Left lung (tissue), 10 donors: ENCODE results near the gene SORCS3. TPM values are rescaled to one million over a fixed set of nuclear protein-coding genes. Genes with fewer than 3 reads are reported as not detected.
A peak's percentile ranks its signal among the peaks of the same experiment; 100 is the strongest.

Source experiments
- ATAC-seq: fragments of 200-7000 bp; cut with Tn5 transposase; one replicate; pipeline ENCODE4 v1.9.1; 2020; ENCODE audit warnings: moderate library complexity
- DNase-seq, 4 donors: peaks; one replicate each; pipeline ENCODE4 v3.0.0-alpha.2; 2013 to 2020
- H3K27ac ChIP-seq, 2 donors: fragments of 200-600 bp; sonication (generic) in 1 of 2; one replicate each; pipeline versions ENCODE4 v1.5.0 to v1.8.0; 2020 to 2021
- H3K27me3 ChIP-seq, 2 donors: fragments of 200-600 bp; sonication (generic) in 1 of 2; one replicate each; pipeline versions ENCODE4 v1.5.0 to v1.8.0; 2020 to 2021
- H3K36me3 ChIP-seq, 2 donors: fragments of 200-600 bp; sonication (generic) in 1 of 2; one replicate each; pipeline versions ENCODE4 v1.5.0 to v1.8.0; 2020 to 2021
- H3K4me1 ChIP-seq, 2 donors: fragments of 200-600 bp; one replicate each; pipeline ENCODE4 v1.8.0; 2021
- H3K4me3 ChIP-seq, 2 donors: fragments of 200-600 bp; sonication (generic) in 1 of 2; one replicate each; pipeline versions ENCODE4 v1.5.0 to v1.8.0; 2020 to 2021; ENCODE audit warnings: mild to moderate bottlenecking in 1 of 2
- H3K9me3 ChIP-seq, 2 donors: fragments of 200-600 bp; sonication (generic) in 1 of 2; one replicate each; pipeline versions ENCODE4 v1.5.0 to v1.8.0; 2020 to 2021
- intact Hi-C, 2 donors: fragments of 100-400 bp; cut with DNase I; formaldehyde crosslinking; loops; one replicate each; pipeline versions ENCODE4 v1.11.2 to v1.14.2; 2022
- polyA plus RNA-seq, 6 donors: library from polyadenylated mRNA; unstranded; fragments of 120-200 nt; gene quantifications; one replicate each; pipeline ENCODE4 v1.2.1, GENCODE V29; 2013; ENCODE audit not compliant: insufficient read length in 6 of 6
- total RNA-seq, 2 donors: library from RNA; stranded (reverse); fragmentation: NEBNext Ultra II Directional; extraction: Animal tissue kit (Norgen Biotek cat#: 25700); gene quantifications; one replicate each; pipeline ENCODE4 v1.2.1, GENCODE V29; 2021
- TF ChIP-seq, protein P1 (sequence below), 2 donors: fragments of 200-600 bp; sonication (generic) in 1 of 2; IDR thresholded peaks; one replicate each; pipeline versions ENCODE4 v1.5.0 to v1.8.0; 2021; ENCODE audit warnings: antibody characterized with exemption in 2 of 2
- donor health status: DM: no; HTN: yes; CAD: no.
- donor health status: DM: no; HTN: no; CAD: no.

The SORCS3 gene
- total and polyA plus RNA-seq, 8 donors = 0.05 to 0.24 (median 0.06) TPM; not detected in 2

DNA sequence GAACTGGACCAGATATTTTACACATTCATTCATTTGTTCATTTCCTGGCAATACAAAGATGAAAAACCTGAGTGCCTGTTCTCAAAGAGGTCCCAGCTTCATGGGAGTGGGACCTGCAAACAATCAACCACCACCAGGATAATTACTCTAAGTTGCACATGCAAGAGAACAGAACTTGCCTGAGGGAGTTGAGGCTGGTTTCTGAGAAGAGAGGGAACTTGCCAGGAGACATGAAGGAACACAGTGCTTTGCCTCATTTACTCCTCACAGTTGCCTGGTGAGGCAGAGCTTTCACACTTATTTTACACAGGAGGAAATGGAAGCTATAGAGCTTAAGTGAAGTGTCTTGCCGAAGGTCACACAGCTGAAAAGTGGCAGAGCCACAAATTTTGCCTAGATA is 170.1 kb downstream of the SORCS3 start:
- no peaks in the 10 kb centered on the region for H3K27me3 ChIP-seq
- no peaks in the 10 kb centered on the region for H3K9me3 ChIP-seq
- ATAC-seq = no peak
- no peaks in the 10 kb centered on the region for H3K36me3 ChIP-seq
- no peak overlapping the region for H3K27ac ChIP-seq
- intact Hi-C loops = no loop called here
- no peaks in the 10 kb centered on the region for H3K4me1 ChIP-seq
- no peak overlapping the region for H3K4me3 ChIP-seq
- no peak for DNase-seq
- TF ChIP-seq, protein P1, sequence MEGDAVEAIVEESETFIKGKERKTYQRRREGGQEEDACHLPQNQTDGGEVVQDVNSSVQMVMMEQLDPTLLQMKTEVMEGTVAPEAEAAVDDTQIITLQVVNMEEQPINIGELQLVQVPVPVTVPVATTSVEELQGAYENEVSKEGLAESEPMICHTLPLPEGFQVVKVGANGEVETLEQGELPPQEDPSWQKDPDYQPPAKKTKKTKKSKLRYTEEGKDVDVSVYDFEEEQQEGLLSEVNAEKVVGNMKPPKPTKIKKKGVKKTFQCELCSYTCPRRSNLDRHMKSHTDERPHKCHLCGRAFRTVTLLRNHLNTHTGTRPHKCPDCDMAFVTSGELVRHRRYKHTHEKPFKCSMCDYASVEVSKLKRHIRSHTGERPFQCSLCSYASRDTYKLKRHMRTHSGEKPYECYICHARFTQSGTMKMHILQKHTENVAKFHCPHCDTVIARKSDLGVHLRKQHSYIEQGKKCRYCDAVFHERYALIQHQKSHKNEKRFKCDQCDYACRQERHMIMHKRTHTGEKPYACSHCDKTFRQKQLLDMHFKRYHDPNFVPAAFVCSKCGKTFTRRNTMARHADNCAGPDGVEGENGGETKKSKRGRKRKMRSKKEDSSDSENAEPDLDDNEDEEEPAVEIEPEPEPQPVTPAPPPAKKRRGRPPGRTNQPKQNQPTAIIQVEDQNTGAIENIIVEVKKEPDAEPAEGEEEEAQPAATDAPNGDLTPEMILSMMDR (IDR thresholded peaks at IDR 0.05) = no peak

DNA sequence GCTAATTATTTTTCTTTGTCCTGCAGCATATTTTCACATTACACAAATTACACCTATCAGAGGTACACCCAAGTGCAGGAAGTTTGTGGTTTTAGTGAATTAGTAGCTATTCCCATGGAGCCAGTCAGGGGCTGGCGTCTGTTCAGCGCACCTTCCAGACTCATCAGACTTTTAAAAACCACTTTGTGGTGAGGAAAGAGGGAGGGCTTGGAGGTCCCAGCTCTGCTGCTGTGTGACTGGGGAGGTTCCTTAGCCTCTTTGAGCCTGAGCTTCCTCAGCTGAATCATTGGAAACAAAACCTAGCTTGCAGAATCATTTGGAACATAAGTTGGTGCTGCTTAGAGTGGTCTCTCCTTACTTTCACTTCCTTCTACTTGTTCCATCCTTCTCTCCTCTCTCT is 175.4 kb downstream of the SORCS3 start:
- TF ChIP-seq, protein P1 (IDR thresholded peaks at IDR 0.05) = no peak
- no peaks in the 10 kb centered on the region for H3K4me1 ChIP-seq
- H3K36me3 ChIP-seq = no peaks in the 10 kb centered on the region
- no peaks in the 10 kb centered on the region for H3K27me3 ChIP-seq
- no peak overlapping the region for H3K4me3 ChIP-seq
- intact Hi-C loops = no loop called here
- H3K27ac ChIP-seq = no peak overlapping the region
- ATAC-seq = no peak
- DNase-seq = no peak
- H3K9me3 ChIP-seq = no peaks in the 10 kb centered on the region

DNA sequence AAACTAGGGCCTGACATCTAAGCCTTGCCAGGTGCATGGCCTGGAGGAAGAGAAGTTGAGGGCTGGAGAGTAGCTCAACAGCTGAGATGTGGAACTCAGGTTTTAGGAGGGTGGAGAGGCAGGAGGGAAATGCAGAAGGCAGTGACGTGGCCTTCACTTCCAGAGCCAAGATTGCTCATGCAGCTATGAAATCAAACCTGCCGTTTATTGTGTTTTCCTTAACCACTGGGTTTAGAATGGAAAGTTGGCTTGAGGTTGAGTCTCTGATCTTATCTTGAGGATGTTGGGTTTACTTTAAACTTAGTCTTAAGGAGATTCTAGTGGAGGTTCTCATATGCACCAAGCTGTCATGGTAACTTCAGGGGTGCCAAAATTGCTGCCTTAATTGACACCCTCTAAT is 178.6 kb downstream of the SORCS3 start:
- DNase-seq = no peak
- intact Hi-C loops = no loop called here
- Histone ChIP-seq H3K4me3 (no peak overlapping the region), H3K9me3 (no peaks in the 10 kb centered on the region), H3K27ac (no peak overlapping the region), H3K27me3 (no peaks in the 10 kb centered on the region), H3K36me3 (no peaks in the 10 kb centered on the region), H3K4me1 (no peaks in the 10 kb centered on the region)
- no peak for ATAC-seq
- TF ChIP-seq, protein P1 (IDR thresholded peaks at IDR 0.05) = no peak

DNA sequence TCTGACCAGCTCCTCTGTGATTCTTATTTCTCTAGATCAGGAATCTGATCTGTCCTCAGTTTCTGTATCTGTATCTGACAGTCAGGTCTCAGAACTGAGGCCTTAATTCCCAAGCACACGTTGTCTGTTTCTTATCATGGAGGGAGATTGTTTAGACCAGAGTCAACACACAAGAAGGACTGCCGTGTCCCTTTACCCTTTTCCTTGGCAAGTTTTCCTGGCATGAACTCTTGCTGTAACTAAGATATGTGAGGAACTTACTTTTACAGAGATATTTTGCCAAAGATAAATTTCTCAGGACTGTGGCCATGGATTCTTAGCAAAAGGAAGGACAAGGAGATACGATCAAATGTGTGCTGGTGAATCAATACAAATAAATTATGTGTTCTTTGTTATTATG is 181.0 kb downstream of the SORCS3 start:
- H3K4me3 ChIP-seq = no peak overlapping the region
- TF ChIP-seq, protein P1 (IDR thresholded peaks at IDR 0.05) = no peak
- no peaks in the 10 kb centered on the region for H3K4me1 ChIP-seq
- no peaks in the 10 kb centered on the region for H3K36me3 ChIP-seq
- DNase-seq (no peak), ATAC-seq (no peak)
- no peak overlapping the region for H3K27ac ChIP-seq
- intact Hi-C loops = no loop called here
- H3K27me3 ChIP-seq = no peaks in the 10 kb centered on the region
- peaks cover 0 to 2% of the 10 kb centered on the region in 2 donors for H3K9me3 ChIP-seq

DNA sequence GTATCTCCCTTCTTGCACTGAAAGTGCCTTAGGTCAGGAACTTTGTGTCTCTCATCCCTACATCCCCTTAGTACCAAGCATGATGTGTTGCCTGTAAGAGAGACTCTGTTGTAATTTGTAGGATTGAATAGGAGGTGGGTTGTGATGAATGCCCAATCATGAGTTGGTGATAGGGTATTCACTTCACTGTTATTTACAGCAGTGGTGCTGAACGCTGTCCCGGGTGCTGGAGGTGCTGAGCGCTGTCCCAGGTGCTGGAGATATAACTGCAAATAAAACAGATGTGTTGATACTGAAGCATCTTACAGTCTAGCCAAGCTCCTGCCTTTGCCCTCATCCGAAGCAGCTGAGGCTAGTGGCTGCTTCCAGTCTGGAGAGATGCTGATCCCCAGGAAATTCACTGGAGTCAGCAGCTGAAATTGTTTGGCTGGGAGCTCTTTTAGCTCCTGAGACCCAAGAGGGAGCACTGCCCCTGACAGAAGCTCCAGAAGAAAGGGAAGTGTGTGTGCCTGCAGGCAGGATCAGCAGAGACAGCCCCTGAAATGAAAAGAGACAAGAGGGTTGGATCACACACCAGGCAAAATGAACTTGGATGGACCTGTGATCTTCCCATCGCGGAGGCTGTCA is 183.4 kb downstream of the SORCS3 start:
- ATAC-seq = peak; percentile 85
- no peaks in the 10 kb centered on the region for H3K4me1 ChIP-seq
- peaks cover 0 to 6% of the 10 kb centered on the region in 2 donors for H3K9me3 ChIP-seq
- H3K36me3 ChIP-seq = no peaks in the 10 kb centered on the region
- TF ChIP-seq, protein P1 (IDR thresholded peaks at IDR 0.05) = no peak
- H3K27me3 ChIP-seq = no peaks in the 10 kb centered on the region
- peak in 2 of 4 donors; percentile 44 to 69 for DNase-seq
- H3K4me3 ChIP-seq = no peak overlapping the region
- no peak overlapping the region for H3K27ac ChIP-seq
- intact Hi-C loops = no loop called here
